ENCODE measurements around the gene ACOT2.

DNA sequence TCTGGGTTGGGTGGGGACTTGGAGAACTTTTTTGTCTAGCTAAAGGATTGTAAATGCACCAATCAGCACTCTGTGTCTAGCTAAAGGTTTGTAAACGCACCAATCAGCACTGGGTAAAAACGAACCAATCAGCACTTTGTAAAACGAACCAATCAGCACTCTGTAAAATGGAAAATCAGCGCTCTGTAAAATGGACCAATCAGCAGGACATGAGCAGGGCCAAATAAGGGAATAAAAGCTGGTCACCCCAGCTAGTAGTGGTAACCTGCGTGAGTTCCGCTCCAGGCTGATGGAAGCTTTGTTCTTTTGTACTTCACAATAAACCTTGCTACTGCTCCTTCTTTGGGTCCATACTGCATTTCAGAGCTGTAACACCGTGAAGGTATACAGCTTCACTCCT is 1.7 kb upstream of the ACOT2 start:
- TF ChIP-seq, protein P1, sequence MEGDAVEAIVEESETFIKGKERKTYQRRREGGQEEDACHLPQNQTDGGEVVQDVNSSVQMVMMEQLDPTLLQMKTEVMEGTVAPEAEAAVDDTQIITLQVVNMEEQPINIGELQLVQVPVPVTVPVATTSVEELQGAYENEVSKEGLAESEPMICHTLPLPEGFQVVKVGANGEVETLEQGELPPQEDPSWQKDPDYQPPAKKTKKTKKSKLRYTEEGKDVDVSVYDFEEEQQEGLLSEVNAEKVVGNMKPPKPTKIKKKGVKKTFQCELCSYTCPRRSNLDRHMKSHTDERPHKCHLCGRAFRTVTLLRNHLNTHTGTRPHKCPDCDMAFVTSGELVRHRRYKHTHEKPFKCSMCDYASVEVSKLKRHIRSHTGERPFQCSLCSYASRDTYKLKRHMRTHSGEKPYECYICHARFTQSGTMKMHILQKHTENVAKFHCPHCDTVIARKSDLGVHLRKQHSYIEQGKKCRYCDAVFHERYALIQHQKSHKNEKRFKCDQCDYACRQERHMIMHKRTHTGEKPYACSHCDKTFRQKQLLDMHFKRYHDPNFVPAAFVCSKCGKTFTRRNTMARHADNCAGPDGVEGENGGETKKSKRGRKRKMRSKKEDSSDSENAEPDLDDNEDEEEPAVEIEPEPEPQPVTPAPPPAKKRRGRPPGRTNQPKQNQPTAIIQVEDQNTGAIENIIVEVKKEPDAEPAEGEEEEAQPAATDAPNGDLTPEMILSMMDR (IDR thresholded peaks at IDR 0.05), result no peak
- no peak for TF ChIP-seq POLR2A (IDR thresholded peaks at IDR 0.05)

Measured in body of pancreas (tissue), 4 donors.